Transverse colon (tissue), 4 donors: ENCODE data around the gene KIAA0586.

Experiments used
- CTCF ChIP-seq, 5 experiments: fragments of 200-600 bp in 3 of 5; fragments of 450-650 bp in 2 of 5; sonication (generic) in 3 of 5; IDR thresholded peaks; 1 replicate in 2 of 5; 2 replicates in 3 of 5; pipeline ENCODE4 v1.5.1; 2016 to 2017; ENCODE audit warnings: antibody characterized with exemption in 5 of 5, inconsistent platforms in 3 of 5, mild to moderate bottlenecking in 2 of 5, moderate library complexity in 1 of 5
- EP300 ChIP-seq: sonication (generic); formaldehyde crosslinking; IDR thresholded peaks from one replicate; pipeline ENCODE4 v1.6.1; 2017; ENCODE audit warnings: antibody characterized with exemption, low read depth
- POLR2A ChIP-seq: fragments of 450-650 bp; IDR thresholded peaks from one replicate; pipeline ENCODE4 v1.6.1; 2016; ENCODE audit warnings: antibody characterized with exemption, mild to moderate bottlenecking, moderate library complexity
- POLR2AphosphoS5 ChIP-seq, 3 donors: sonication (generic); formaldehyde crosslinking; IDR thresholded peaks; one replicate each; pipeline ENCODE4 v1.6.1; 2016; ENCODE audit warnings: antibody characterized with exemption in 3 of 3

GRCh38 chr14:58593977-58594376 lies 166.5 kb downstream of the KIAA0586 start:
- no peak for TF ChIP-seq POLR2AphosphoS5 (IDR thresholded peaks at IDR 0.05)
- TF ChIP-seq CTCF (IDR thresholded peaks at IDR 0.05) = no peak
- TF ChIP-seq POLR2A = no peak
- no peak for TF ChIP-seq EP300
